H1 (cell line): ENCODE data around the gene XYLB. TPM values are rescaled to one million over a fixed set of nuclear protein-coding genes. Genes with fewer than 3 reads are reported as not detected.

Source experiments
- CTCF ChIA-PET: fragments of 300-600 bp; sonication (Branson Sonifier 250); formaldehyde crosslinking; loops from one replicate; lab custom pipeline; 2021; ENCODE audit not compliant: partially characterized antibody; lab: Charles Lee
- POLR2A ChIA-PET: fragments of 300-600 bp; sonication (Branson Sonifier 250); formaldehyde crosslinking; loops from one replicate; lab custom pipeline; 2021; ENCODE audit warnings: inconsistent platforms; ENCODE audit not compliant: partially characterized antibody; lab: Charles Lee
- DNase-seq, 2 experiments: peaks; one replicate each; pipeline versions ENCODE4 v3.0.0 to v3.0.0-alpha.2; 2010 to 2022; ENCODE audit warnings: low spot score in 2 of 2, low read depth in 1 of 2, mixed read lengths in 1 of 2
- FAIRE-seq: peaks from 2 replicates; lab custom pipeline; 2011; peaks lifted over from hg19 to GRCh38; lab: Jason Lieb, UNC
- H2AFZ ChIP-seq: 2 replicates; pipeline ENCODE4 v1.8.1; 2012; ENCODE audit warnings: low read length, inconsistent platforms
- H2AK5ac ChIP-seq: 2 replicates; pipeline ENCODE4 v1.6.1; 2013; ENCODE audit warnings: low read depth, low read length
- H2BK120ac ChIP-seq: replicated peaks from 2 replicates; pipeline ENCODE3; 2013; ENCODE audit warnings: low read depth, low read length, inconsistent platforms
- H2BK12ac ChIP-seq: 2 replicates; pipeline ENCODE4 v1.6.1; 2013; ENCODE audit warnings: low read depth, low read length
- H2BK15ac ChIP-seq: 2 replicates; pipeline ENCODE4 v1.6.1; 2013; ENCODE audit warnings: low read length
- H2BK20ac ChIP-seq: 2 replicates; pipeline ENCODE4 v1.6.1; 2013; ENCODE audit warnings: low read length
- H2BK5ac ChIP-seq: 2 replicates; pipeline ENCODE4 v1.6.1; 2013; ENCODE audit warnings: low read depth, low read length
- H3K14ac ChIP-seq: 2 replicates; pipeline ENCODE4 v1.6.1; 2013; ENCODE audit warnings: inconsistent platforms; ENCODE audit not compliant: insufficient read length
- H3K18ac ChIP-seq: 2 replicates; pipeline ENCODE4 v1.6.1; 2013; ENCODE audit warnings: low read length; ENCODE audit errors: extremely low read depth
- H3K23ac ChIP-seq: 2 replicates; pipeline ENCODE4 v1.6.1; 2013; ENCODE audit warnings: inconsistent platforms; ENCODE audit not compliant: insufficient read length
- H3K23me2 ChIP-seq: 2 replicates; pipeline ENCODE4 v1.6.1; 2013; ENCODE audit warnings: low read depth, low read length
- H3K27ac ChIP-seq: 2 replicates; pipeline ENCODE4 v1.6.1; 2011; ENCODE audit warnings: low read depth, low read length, inconsistent platforms
- H3K27me3 ChIP-seq, 4 experiments: replicated peaks in 1 of 4; 1 replicate in 1 of 4; 2 replicates in 3 of 4; pipeline versions ENCODE4 v1.6.1 to v1.8.1; 2011 to 2013; ENCODE audit warnings: low read length in 3 of 4, mild to moderate bottlenecking in 3 of 4, inconsistent platforms in 2 of 4, mixed read lengths in 2 of 4, moderate library complexity in 1 of 4; ENCODE audit not compliant: control insufficient read depth in 3 of 4, insufficient read depth in 3 of 4; ENCODE audit errors: extremely low read depth in 1 of 4
- H3K36me3 ChIP-seq, 4 experiments: 2 replicates each; pipeline versions ENCODE4 v1.6.1 to v1.8.1; 2011 to 2013; ENCODE audit warnings: mild to moderate bottlenecking in 4 of 4, low read length in 3 of 4, moderate library complexity in 2 of 4, control low read depth in 1 of 4, inconsistent platforms in 1 of 4; ENCODE audit not compliant: insufficient read depth in 4 of 4, control insufficient read depth in 2 of 4
- H3K4ac ChIP-seq: replicated peaks from 2 replicates; pipeline ENCODE3; 2013; ENCODE audit warnings: low read length, low read depth, mixed read lengths, inconsistent platforms; ENCODE audit not compliant: insufficient read length
- H3K4me1 ChIP-seq, 4 experiments: replicated peaks in 1 of 4; 1 replicate in 1 of 4; 2 replicates in 3 of 4; pipeline versions ENCODE4 v1.6.1 to v1.8.1; 2011 to 2013; ENCODE audit warnings: low read length in 3 of 4, inconsistent platforms in 2 of 4, mixed read lengths in 1 of 4; ENCODE audit not compliant: insufficient read depth in 4 of 4, control insufficient read depth in 3 of 4
- H3K4me2 ChIP-seq, 2 experiments: 2 replicates each; pipeline versions ENCODE4 v1.6.1 to v1.8.1; 2011 to 2013; ENCODE audit warnings: low read depth in 2 of 2, low read length in 2 of 2, control low read depth in 1 of 2, inconsistent platforms in 1 of 2, mild to moderate bottlenecking in 1 of 2; ENCODE audit not compliant: insufficient read depth in 1 of 2
- H3K4me3 ChIP-seq, 4 experiments: fragments of 200-600, 300-600 bp in 1 of 4; sonication (generic), shearing (Covaris generic), sonication (Bioruptor Twin) in 1 of 4; 2 replicates each; pipeline versions ENCODE4 v1.5.1 to v1.8.1; 2011 to 2016; ENCODE audit warnings: low read length in 4 of 4, low read depth in 3 of 4, control low read depth in 2 of 4, inconsistent platforms in 2 of 4, mild to moderate bottlenecking in 2 of 4, mixed read lengths in 1 of 4, moderate library complexity in 1 of 4; ENCODE audit not compliant: insufficient read depth in 2 of 4; ENCODE audit errors: extremely low read depth in 1 of 4
- H3K56ac ChIP-seq: replicated peaks from 2 replicates; pipeline ENCODE3; 2013; ENCODE audit warnings: low read depth, mild to moderate bottlenecking, mixed read lengths, low read length, inconsistent platforms; ENCODE audit not compliant: insufficient read length
- H3K79me1 ChIP-seq: 2 replicates; pipeline ENCODE4 v1.6.1; 2013; ENCODE audit warnings: low read depth, low read length, control low read depth
- H3K79me2 ChIP-seq, 2 experiments: 2 replicates each; pipeline versions ENCODE4 v1.6.1 to v1.8.1; 2012 to 2013; ENCODE audit warnings: low read length in 2 of 2, mild to moderate bottlenecking in 2 of 2, inconsistent platforms in 1 of 2; ENCODE audit not compliant: insufficient read depth in 2 of 2, control insufficient read depth in 1 of 2
- H3K9ac ChIP-seq, 4 experiments: replicated peaks in 1 of 4; 1 replicate in 1 of 4; 2 replicates in 3 of 4; pipeline versions ENCODE4 v1.6.1 to v1.8.1; 2011 to 2013; ENCODE audit warnings: low read depth in 3 of 4, low read length in 3 of 4, control low read depth in 2 of 4, mild to moderate bottlenecking in 2 of 4, moderate library complexity in 2 of 4, inconsistent platforms in 1 of 4; ENCODE audit errors: extremely low read depth in 1 of 4
- H3K9me3 ChIP-seq, 2 experiments: 2 replicates each; pipeline versions ENCODE4 v1.6.1 to v1.8.1; 2012 to 2013; ENCODE audit warnings: mild to moderate bottlenecking in 2 of 2, moderate library complexity in 2 of 2, control low read depth in 1 of 2, inconsistent platforms in 1 of 2, low read depth in 1 of 2, low read length in 1 of 2, mixed read lengths in 1 of 2; ENCODE audit not compliant: insufficient read depth in 2 of 2
- H4K20me1 ChIP-seq, 2 experiments: replicated peaks in 1 of 2; 2 replicates each; pipeline versions ENCODE3 to v1.8.1; 2011 to 2013; ENCODE audit warnings: inconsistent platforms in 2 of 2, low read length in 2 of 2, mild to moderate bottlenecking in 1 of 2; ENCODE audit not compliant: insufficient read depth in 2 of 2, control insufficient read depth in 1 of 2
- H4K5ac ChIP-seq: 2 replicates; pipeline ENCODE4 v1.6.1; 2013; ENCODE audit warnings: low read length, low read depth, mixed read lengths, inconsistent platforms; ENCODE audit not compliant: insufficient read length
- H4K8ac ChIP-seq: 2 replicates; pipeline ENCODE4 v1.8.0; 2013; ENCODE audit warnings: mild to moderate bottlenecking, moderate library complexity, low read length, inconsistent platforms; ENCODE audit not compliant: insufficient read depth; ENCODE audit errors: extremely low read depth
- H4K91ac ChIP-seq: replicated peaks from 2 replicates; pipeline ENCODE3; 2013; ENCODE audit warnings: low read length, mixed read lengths, inconsistent platforms; ENCODE audit not compliant: insufficient read length
- CTBP2 ChIP-seq: IDR thresholded peaks from 2 replicates; pipeline ENCODE4 v1.7.0; 2011; ENCODE audit warnings: borderline replicate concordance, mild to moderate bottlenecking, moderate library complexity, mixed read lengths, low read length; ENCODE audit not compliant: insufficient read depth, insufficient read length
- NRF1 ChIP-seq: IDR thresholded peaks from 2 replicates; pipeline ENCODE4 v1.6.1; 2011; ENCODE audit warnings: mild to moderate bottlenecking, low read depth, low read length, improper control_type of control experiment
- POLR2AphosphoS5 ChIP-seq: IDR thresholded peaks from 2 replicates; pipeline ENCODE4 v1.6.1; 2011; ENCODE audit warnings: low read depth, low read length
- SP1 ChIP-seq: IDR thresholded peaks from 2 replicates; pipeline ENCODE4 v1.6.1; 2011; ENCODE audit warnings: low read depth, low read length
- WGBS, 2 experiments: shearing (Covaris generic) in 1 of 2; methylation state at CpG; one replicate each; pipeline versions ENCODE4 v1.1.6 to v1.1.7; 2013 to 2015; ENCODE audit warnings: low lambda C conversion rate in 2 of 2, mixed read lengths in 2 of 2, inconsistent platforms in 1 of 2, low coverage in 1 of 2, missing lambda C conversion rate in 1 of 2; ENCODE audit not compliant: insufficient replicate concordance in 2 of 2, insufficient coverage in 1 of 2, insufficient read length in 1 of 2; ENCODE audit errors: extremely low coverage in 1 of 2, missing lambda C conversion rate in 1 of 2; 5-methylcytosine and 5-hydroxymethylcytosine counted together
- polyA plus RNA-seq, 7 experiments: library from polyadenylated mRNA; depleted of rRNA in 3 of 7; stranded (reverse) in 5 of 7; unstranded in 2 of 7; fragments of >200 nt in 5 of 7; fragments of 200-250 nt in 2 of 7; gene quantifications; 1 replicate in 5 of 7; 2 replicates in 1 of 7; 4 replicates in 1 of 7; pipeline versions ENCODE4 v1.2.1 to v1.2.3, GENCODE V29; 2011 to 2013; ENCODE audit warnings: missing spikeins in 2 of 7, mixed read lengths in 2 of 7
- total RNA-seq: library from RNA; stranded (reverse); fragmentation: NEBNext Ultra II Directional; extraction: Animal tissue kit (Norgen Biotek cat#: 25700); gene quantifications from 2 replicates; pipeline ENCODE4 v1.2.1, GENCODE V29; 2021

XYLB gene
- total and polyA plus RNA-seq, 2 of the 8 experiments (the other 6 are each of a cell fraction or from before 2014, with no cell fraction given) = 1.7 to 5.5 TPM

GRCh38 chr3:38343797-38344594, 2.6 kb upstream of the XYLB start:
- Histone ChIP-seq H2BK5ac (no peak overlapping the region), H3K9ac (no peak overlapping the region), H3K14ac (no peak overlapping the region), H3K4me1 (0 out of 7 replicates have a peak, but pooled peaks cover 0 to 3% (median 0%) of the 10 kb centered on the region in 4 experiments), H3K79me2 (no peaks in the 10 kb centered on the region), H3K36me3 (no peaks in the 10 kb centered on the region), H2BK15ac (no peak overlapping the region), H2AK5ac (no peak overlapping the region), H3K18ac (no peak overlapping the region), H4K20me1 (no peaks in the 10 kb centered on the region), H3K4ac (no peak overlapping the region), H3K23ac (no peak overlapping the region), H2BK20ac (no peak overlapping the region), H3K27ac (no peak overlapping the region), H4K8ac (no peak overlapping the region), H4K91ac (no peak overlapping the region), H3K23me2 (peaks cover 3% of the 10 kb centered on the region; the same call in 1 of the 2 replicates), H3K9me3 (no peaks in the 10 kb centered on the region), H2BK12ac (no peak overlapping the region), H3K79me1 (no peaks in the 10 kb centered on the region; the same call in 1 of the 2 replicates), H2BK120ac (no peak overlapping the region), H3K27me3 (peaks cover 0 to 14% (median 4%) of the 10 kb centered on the region in 4 experiments; a peak in 5 of 7 replicates), H3K4me2 (no peak overlapping the region), H3K4me3 (no peak overlapping the region), H4K5ac (no peak overlapping the region), H2AFZ (no peak overlapping the region), H3K56ac (no peak overlapping the region)
- ChIA-PET CTCF (interaction anchor here (0.8 to 4.8 kb wide), 4 partner anchors 16 to 137 kb away, joined by 3 to 47 read pairs (median 12); no protein-coding TSS in a partner anchor), POLR2A (no interaction called here)
- FAIRE-seq (no peak), DNase-seq (no peak)
- 88% methylated on average over 3 of the region's 3 CpGs; no CpG with 5 or more reads in 1 of the 2 experiments for WGBS, 2 experiments
- TF ChIP-seq NRF1 = no peak
- no peak for TF ChIP-seq CTBP2
- TF ChIP-seq POLR2AphosphoS5 = no peak
- TF ChIP-seq SP1 = no peak
